GM19397 (cell line): Measurements from ENCODE around the gene MYL4.
"Not testable (repeated sequence)": the region's sequence is repeated elsewhere in the genome, so short reads cannot be mapped to it uniquely, and the experiment has no call there.

Experiments
- ATAC-seq: cut with Tn5 transposase; IDR thresholded peaks from one replicate; pipeline ENCODE4 v1.9.1; 2021; ENCODE audit warnings: mild to moderate bottlenecking, moderate library complexity; ENCODE audit not compliant: unreplicated experiment

MYL4 gene

DNA sequence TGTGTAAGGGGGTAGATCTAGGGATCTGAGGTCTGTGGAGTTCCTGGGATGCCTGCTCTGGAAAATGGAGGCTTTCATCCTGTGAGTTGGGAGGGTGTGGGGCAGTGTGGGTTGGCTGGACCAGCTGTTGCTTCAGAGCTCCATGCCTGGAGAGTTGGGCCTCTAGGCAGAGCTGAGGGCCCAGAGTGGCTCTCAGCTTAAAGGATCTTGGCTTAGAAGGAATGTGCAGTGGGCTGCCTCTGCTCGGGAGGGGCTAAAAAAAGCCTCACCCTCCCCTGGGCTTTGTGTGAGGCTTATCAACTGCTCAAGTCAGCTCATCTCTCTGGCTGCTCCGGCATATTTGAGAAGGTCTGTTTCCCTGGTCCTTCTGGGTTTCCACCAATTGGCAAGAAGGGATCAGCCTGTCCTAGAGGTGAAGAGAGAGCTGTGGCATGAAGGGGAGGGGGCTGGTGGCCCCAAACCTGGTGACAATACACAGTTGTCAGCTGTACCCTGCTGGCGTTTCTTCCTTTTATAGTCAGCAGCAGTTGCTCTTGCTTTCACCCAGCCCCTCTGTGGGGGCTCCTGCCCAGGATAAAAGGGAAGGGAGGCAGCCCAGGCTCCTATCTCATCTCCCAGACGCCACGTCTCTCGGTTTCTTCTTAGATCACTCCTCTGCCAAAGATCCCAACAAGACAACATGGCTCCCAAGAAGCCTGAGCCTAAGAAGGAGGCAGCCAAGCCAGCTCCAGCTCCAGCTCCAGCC, at the start of gene MYL4:
Gene MYL4 (plus strand): TSS at position 605 of the 745 bp plus-strand sequence. CDS start 75 bp downstream, at position 680.
- no peak for ATAC-seq

DNA sequence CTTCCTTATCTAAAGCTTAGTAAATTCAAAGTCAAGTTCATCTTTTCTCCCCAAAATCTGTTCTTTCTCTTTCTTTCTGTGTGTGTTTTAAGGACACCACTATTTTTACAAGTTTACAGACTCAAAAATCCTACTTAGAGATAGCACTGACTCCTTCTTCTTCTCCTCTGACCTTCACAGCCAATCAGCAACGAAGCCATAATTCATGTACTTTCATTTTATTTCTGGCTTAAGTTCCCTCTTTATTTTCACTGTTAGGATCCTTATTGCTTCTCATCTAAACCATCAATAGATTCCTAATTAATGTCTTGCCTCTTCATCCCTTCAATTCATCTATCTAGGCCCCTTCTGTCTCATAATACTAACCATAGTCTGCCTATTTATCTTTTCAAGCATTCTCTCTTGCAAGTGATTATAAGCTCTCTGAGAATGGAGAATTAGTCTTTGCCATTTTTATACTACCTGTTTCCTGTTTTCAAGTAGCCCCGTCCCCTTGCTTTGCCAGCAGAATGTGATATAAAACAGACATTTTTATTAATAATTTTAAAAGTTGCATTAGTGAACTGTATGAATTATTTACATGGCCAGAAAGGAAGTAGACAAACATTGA, 47.0 kb upstream of the MYL4 start:
- no peak for ATAC-seq

DNA sequence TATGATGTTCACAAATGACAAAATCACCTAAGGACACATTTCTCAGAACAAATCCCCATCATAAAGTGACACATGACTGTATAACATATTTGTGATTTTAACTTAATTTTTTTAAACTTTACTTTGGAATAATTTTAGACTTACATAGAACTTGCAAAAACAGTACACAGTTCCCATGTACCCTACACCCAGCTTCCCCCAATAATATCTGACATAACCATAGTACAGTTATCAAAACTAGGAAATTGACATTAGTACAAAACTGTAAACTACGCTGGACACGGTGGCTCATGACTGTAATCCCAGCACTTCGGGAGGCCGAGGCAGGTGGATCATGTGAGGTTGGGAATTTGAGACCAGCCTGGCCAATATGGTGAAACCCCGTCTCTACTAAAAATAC, 44.9 kb upstream of the MYL4 start:
- no peak for ATAC-seq

DNA sequence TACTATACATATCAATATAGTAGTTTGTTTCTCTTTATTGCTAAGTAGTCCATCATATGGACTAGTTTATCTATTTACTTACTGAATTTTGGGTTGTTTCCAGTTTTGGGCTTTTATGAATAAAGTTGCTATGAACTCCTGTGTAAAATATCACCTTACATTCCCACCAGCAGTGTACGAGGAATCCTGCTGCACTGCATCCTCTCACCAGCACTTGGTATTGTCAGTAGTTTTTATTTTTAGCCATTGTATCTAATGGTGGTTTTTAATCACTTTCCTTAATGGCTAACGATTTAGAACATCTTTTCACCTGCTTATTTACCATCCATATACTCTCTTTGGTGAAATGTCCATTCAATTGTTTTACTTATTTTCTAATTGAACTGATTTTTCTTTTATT, 44.0 kb upstream of the MYL4 start:
- no peak for ATAC-seq

DNA sequence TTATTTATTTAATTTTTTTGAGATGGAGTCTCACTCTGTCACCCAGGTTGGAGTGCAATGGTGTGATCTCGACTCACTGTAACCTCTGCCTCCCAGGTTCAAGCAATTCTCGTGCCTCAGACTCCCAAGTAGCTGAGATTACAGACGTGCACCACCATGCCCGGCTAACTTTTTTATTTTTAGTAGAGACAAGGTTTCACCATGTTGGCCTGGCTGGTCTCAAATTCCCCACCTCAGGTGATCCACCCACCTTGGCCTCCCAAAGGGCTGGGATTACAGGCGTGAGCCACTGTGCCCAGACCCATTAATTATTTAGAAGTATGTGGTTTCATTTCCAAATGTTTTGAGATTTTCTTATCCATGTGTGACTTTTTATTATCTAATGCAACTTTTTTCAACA, 42.3 kb upstream of the MYL4 start:
- not testable (repeated sequence) for ATAC-seq

DNA sequence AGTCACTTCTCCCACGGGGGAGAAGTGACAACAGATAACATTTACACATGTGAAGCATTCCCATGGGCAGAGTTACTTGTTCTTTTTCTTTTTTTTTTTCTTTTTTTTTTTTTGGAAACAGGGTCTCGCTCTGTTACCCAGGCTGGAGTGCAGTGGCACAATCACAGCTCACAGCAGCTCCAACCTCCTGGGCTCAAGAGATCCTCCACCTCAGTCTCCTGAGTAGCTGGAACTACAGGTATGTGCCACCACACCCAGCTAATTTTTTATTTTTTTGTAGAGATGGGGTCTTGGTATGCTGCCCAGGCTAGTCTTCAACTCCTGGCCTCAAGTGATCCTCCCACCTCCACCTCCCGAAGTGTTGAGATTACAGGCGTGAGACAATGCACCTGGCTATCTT, 40.3 kb upstream of the MYL4 start:
- not testable (repeated sequence) for ATAC-seq

DNA sequence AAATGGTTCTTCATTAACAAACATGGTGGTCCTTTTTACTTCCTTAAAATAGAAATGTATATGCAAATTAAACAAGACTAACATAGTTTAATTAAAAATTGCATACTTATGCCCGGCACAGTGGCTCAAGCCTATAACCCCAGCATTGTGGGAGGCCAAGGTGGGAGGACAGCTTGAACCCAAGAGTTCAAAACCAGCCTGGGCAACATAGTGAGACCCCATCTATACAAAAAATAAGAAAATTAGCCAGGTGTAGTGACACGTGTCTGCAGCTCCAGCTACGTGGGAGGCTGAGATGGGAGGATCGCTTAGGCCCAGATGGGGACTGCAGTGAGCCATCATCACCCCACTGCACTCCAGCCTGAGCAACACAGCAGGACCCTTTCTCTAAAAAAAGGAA, 38.4 kb upstream of the MYL4 start:
- ATAC-seq, result no peak

DNA sequence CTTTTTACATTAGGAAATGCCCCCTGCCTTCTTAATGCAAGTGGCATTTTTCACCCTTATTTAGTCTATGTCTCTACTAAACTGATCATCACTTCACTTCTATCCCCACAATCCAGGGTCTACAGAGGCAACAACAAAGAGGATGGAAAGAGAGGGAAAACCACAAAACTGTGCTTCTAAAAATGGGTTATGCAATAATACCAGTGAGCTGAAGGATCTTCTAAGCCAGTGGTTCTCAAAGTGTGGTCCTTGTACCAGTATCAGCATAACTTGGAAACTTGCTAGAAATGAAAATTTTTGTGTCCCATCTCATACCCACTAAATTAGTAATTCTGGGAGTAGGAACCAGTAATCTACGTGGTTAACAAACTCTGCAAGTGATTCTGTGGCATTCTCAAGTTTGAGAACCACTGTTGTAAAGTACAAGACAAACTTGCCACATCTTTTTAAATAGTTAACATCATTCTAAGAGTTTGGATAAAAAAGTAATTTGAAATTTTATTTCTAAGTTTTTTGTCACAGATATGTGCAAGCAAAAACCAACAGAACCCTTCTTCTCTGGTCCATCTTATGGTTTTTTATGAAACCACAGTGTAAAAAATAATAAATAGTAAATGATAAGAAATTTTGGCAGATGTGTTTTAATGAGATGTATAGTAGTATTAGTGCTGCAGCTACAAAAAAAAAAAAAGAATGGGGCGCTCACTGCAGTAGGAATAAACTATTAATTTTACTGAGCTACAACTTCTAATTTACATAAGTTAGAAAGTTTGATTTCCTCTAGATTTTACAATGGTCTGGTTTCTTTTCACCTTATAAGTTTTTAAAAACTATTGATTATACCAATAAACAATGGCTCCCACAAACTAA, 36.2 kb upstream of the MYL4 start:
- no peak for ATAC-seq

DNA sequence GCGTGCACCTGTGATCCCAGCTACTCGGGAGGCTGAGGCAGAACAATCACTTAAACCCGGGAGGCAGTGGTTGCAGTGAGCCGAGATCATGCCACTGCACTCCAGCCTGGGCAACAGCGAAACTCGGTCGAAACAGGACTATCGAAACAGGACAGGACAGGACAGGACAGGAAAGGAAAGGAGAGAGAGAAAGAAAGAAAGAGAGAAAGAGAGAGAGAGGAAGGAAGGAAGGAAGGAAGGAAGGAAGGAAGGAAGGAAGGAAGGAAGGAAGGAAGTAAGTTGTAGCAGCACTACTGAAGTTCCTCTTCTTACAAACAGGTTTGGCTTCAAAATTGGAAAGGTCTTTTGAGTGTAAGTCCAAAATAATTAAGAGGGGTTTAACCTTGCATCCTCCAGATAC, 34.3 kb upstream of the MYL4 start:
- not testable (repeated sequence) for ATAC-seq

DNA sequence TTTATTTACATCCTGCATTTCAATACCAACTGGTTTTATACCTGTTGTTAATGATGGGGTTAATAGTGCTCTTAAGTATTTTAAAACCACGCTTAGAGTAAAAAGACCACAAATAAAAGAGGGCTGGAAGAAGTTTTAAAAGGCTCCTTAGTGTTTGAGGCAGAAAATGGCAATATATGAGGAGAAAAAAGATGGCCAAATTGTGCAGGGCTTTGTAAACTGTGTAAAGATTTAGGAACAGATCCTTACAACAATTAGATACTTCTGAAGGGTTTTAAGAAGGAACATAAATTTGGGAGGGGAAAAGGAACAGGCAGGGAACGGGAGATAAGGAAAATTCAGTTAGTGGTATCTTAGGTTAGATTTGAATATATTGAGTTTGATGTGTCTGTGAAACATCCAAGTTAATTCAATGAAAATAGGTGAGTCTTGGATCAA, 32.7 kb upstream of the MYL4 start:
- ATAC-seq, result no peak

DNA sequence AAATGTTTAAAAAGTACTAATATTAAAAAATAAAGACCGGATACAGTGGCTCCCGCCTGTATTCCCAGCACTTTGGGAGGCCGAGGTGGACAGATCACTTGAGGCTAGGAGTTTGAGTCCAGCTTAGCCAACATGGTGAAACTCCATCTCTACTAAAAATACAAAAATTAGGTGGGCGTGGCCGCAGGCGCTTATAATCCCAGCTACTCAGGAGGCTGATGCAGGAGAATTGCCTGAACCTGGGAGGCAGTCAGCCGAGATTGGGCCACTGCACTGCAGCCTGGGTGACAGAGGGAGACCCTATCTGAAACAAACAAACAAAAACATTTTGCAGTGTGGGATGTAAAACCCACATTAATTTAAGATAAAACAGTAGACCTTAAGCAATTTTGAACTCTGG, 31.9 kb upstream of the MYL4 start:
- ATAC-seq, result no peak

DNA sequence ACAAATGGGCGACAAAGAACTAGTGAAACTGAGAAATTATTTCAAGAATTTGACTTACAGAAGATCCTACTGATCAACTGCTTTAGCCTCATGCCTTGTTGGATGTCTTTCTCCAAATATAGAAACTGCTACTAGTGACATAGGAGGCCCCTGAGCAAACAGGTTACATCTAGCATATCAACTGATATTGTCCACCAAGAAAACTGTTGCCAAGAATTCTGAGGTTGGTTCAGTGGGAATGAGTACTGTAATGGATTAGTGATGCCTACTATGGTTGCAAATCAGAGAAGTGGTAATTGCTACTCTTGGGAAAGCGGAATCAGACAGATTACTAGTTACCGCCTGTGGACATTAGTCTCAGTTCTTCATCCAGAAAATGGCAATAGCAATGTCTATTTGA, 30.0 kb upstream of the MYL4 start:
- ATAC-seq, result no peak

DNA sequence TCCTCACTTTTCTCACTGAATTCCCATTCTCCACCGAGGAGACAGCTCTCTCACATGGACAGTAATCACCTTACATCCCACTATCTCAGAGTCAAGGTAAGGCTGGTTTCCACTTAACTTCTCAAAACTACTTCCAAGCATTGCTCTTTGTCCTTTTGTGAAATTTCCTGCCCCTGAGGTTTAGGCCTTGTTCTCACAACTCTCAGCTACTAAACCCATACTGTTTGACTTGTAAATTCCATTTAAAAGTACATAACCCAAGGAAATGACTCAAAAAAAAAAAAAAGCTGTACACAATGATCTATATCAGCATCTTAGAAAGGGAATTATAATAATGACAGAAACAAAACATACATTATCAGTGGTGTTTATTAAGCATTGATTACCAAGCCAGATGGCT, 28.8 kb upstream of the MYL4 start:
- no peak for ATAC-seq

DNA sequence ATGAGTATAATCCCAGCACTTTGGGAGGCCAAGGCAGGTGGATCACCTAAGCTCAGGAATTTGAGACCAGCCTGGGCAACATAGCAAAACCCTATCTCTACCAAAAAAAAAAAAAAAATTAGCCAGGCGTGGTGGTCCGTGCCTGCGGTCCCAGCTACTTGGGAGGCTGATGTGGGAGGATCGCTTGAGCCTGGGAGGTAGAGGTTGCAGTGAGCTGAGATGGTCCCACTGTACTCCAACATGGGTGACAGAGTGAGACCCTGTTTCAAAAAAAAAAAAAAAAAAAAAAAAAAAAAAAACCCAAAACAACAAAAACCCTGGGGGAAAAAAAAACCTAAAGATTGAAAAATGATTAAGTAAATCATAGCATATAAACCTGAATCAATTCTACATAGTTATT, 28.2 kb upstream of the MYL4 start:
- not testable (repeated sequence) for ATAC-seq

DNA sequence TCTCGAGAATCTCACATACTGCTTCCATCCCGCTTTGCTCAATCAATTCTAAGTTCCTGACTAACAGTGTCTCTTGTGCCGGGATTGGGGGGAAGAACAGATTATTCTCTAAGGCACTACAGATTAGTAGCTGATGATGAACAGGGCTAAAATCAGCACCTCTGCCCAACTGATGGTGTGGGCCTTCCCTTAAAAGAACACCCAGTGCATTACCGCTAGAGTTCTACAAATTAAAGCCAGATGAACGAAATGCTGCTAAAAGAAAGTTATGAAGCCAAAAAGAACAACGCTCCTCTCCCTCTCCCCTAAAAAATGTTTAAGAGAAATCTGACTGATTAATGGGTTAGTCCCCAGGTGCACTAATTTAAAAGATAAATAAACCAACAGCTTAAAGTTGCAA, 24.5 kb upstream of the MYL4 start:
- ATAC-seq, result no peak

DNA sequence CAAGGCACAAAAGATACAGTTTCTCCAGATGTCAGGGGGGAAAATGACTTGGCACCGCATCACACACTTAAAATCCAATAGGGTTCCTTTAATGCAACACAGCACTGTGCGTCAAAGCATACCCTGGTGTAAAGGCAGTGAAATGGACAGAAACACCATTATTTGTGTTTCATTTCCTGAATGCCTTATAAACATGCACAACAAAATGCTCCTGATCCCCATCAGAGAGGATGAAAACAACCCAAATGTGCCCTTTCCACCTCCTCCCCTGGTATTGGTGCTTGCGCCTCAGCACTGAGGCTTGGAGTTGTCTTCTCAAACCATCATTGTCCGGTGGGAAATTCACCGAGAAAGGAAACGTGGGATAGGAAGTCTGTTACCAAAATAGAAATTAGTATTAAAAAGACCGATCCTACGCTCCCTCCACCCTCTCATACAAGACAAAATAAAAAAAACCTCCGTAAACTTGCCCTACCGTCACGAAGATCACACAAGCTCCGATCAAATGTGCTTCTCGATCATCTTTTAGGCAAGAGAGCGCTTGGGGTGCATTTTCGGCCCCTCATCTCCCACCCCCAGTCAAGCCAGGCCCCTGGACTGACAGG, 20.8 kb upstream of the MYL4 start:
- ATAC-seq, result no peak

DNA sequence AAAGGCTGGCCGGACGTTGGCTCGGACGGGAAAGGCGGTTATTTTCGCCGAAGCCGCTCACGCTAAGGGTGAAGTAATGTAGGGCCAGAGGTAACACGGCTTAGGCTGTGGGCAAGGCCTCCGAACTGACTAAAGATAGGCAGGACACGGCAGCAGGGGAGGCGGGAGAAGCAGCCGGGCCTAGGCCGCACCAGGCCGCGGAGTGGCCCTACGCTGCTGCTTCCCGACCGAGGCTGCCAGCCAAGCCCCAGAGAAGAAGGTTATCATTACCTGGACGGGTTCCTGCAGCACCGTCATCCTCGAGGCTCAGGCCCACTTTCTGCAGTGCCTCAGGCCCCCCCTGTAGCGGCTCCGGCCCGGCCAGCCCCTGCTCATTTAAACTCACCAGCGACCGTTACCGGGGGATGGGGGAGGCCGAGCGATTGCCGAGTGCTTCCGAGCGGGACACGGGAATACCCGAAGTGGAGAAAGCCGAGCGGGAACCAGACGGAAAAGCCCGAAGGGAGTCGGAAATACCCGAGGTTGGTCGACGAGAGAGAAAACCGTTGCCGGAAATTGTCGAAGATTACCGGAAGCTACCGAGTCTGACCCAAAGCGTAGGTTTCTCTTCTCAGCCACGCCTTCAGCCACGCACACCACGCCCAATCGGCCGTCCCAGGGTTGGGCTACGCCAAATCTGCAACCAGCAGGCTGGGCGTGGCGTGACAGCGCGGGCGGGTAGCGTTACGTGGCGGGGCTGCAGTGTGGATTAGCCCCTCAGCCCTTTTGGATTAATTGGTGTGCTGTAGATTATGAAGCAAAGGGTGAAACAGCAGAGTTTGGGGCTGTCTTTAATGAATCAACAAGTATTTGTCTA, 20.0 kb upstream of the MYL4 start, which contains the start of gene CDC27:
Gene CDC27 (minus strand): TSS at position 420 of the 856 bp plus-strand sequence. CDS start 123 bp downstream, at position 297.
- ATAC-seq, result peak; percentile 94

DNA sequence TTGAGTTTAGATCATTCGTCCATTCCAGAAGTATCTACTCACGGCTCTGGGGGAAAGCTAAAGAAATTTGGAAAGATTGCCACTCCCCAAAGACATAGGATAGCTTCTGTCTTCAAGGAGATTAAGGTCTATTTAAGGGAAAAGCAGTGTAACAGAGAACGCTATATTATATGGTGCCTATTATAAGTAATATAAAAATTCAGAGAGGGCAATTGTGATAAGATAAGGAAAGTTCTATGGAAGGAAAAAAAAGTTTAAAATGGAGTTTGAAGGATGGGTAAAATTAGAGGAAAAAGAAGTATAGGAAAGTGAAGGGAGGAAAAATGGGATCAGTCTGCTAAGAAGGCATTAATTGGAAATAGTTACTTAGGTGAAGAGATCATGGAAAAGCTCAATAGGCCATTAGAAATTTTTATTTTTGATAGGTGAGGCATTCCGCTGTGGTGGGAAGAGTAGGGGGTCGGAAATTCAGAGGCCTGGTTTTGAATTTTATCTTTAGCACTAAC, 19.4 kb upstream of the MYL4 start:
- no peak for ATAC-seq

DNA sequence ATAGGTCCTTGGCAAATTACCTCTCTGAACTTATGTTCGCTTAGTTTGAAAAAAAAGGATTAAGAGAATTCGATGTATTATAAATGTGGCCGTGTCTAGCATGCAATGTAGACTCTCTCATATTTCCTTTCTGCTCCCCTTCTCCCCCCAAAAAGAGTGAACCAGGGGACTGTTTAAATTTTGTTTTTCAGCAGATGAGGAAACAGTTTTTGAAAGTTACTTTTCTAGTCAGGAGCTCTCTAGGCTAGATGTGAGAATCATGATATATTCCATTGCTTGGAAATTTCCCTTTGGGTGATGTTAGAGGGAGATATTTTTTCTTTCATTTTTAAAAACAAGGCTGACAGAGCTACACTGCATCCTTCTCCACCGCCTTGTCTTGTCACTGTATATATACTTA, 18.9 kb upstream of the MYL4 start:
- no peak for ATAC-seq

DNA sequence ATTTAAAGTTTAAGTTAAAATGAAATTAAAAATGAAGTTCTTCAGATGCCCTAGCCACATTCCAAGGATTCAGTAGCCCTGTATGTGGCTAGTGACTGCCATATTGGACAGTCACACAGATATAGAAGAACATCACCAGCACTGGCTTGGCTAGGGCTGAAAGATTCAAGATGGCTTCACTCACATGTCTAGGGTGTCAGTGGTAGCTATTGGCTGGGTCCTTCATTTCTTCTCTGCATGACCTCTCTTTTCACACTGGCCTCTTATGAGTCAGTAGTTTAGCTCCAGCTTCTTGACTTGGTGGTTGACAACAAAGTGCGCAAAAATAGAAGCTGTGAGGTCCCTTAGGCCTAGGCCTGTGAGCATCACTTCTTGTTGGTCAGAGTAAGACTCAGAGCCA, 18.4 kb upstream of the MYL4 start:
- no peak for ATAC-seq
